HFFc6 (cell line): ENCODE data around the gene SPATA46. TPM values are rescaled to one million over a fixed set of nuclear protein-coding genes. Genes with fewer than 3 reads are reported as not detected.

ENCODE experiments used
- DNase-seq: peaks from one replicate; pipeline ENCODE4 v3.0.0-alpha.2; 2018
- H3K27ac Mint-ChIP-seq: 2 replicates; pipeline ENCODE4 v1.8.0; 2020; ENCODE audit warnings: mild to moderate bottlenecking, mixed read lengths
- H3K27me3 Mint-ChIP-seq: 2 replicates; pipeline ENCODE4 v1.8.0; 2021; ENCODE audit warnings: mild to moderate bottlenecking, moderate library complexity, mixed read lengths; ENCODE audit not compliant: insufficient read depth
- H3K36me3 Mint-ChIP-seq: 2 replicates; pipeline ENCODE4 v1.8.0; 2021; ENCODE audit warnings: low read depth, mixed read lengths
- H3K4me1 Mint-ChIP-seq: 2 replicates; pipeline ENCODE4 v1.8.0; 2020; ENCODE audit warnings: low read depth, mixed read lengths
- H3K4me3 Mint-ChIP-seq: 2 replicates; pipeline ENCODE4 v1.8.0; 2020; ENCODE audit warnings: mild to moderate bottlenecking, moderate library complexity, mixed read lengths
- H3K9me3 Mint-ChIP-seq: 2 replicates; pipeline ENCODE4 v1.8.0; 2020; ENCODE audit warnings: mild to moderate bottlenecking, mixed read lengths
- total RNA-seq, 6 experiments: library from RNA; stranded (reverse); fragmentation: NEBNext Ultra II Directional; extraction: Animal tissue kit (Norgen Biotek cat#: 25700); gene quantifications; 2 replicates in 1 of 6; 3 replicates in 5 of 6; pipeline ENCODE4 v1.2.3, GENCODE V29; 2021
- TF ChIP-seq, protein P1 (sequence below): fragments of 200-600 bp; sonication (generic); IDR thresholded peaks from 2 replicates; pipeline ENCODE4 v1.5.0; 2021; ENCODE audit warnings: antibody characterized with exemption, mild to moderate bottlenecking

SPATA46 gene
- total RNA-seq, 6 experiments from 2014 or later = not detected

GRCh38 chr1:162385702-162386101 is 9.0 kb upstream of the SPATA46 start:
- TF ChIP-seq, protein P1, sequence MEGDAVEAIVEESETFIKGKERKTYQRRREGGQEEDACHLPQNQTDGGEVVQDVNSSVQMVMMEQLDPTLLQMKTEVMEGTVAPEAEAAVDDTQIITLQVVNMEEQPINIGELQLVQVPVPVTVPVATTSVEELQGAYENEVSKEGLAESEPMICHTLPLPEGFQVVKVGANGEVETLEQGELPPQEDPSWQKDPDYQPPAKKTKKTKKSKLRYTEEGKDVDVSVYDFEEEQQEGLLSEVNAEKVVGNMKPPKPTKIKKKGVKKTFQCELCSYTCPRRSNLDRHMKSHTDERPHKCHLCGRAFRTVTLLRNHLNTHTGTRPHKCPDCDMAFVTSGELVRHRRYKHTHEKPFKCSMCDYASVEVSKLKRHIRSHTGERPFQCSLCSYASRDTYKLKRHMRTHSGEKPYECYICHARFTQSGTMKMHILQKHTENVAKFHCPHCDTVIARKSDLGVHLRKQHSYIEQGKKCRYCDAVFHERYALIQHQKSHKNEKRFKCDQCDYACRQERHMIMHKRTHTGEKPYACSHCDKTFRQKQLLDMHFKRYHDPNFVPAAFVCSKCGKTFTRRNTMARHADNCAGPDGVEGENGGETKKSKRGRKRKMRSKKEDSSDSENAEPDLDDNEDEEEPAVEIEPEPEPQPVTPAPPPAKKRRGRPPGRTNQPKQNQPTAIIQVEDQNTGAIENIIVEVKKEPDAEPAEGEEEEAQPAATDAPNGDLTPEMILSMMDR = no peak
- Mint-ChIP-seq H3K9me3 (no peaks in the 10 kb centered on the region), H3K36me3 (no peaks in the 10 kb centered on the region), H3K4me1 (peaks cover 12% of the 10 kb centered on the region), H3K27ac (no peak overlapping the region), H3K27me3 (peaks cover 47% of the 10 kb centered on the region), H3K4me3 (no peak overlapping the region)
- DNase-seq = no peak

GRCh38 chr1:162385280-162385623 is 8.6 kb upstream of the SPATA46 start:
- no peak overlapping the region for H3K27ac Mint-ChIP-seq
- no peak for DNase-seq
- peaks cover 12% of the 10 kb centered on the region for H3K4me1 Mint-ChIP-seq
- no peaks in the 10 kb centered on the region for H3K36me3 Mint-ChIP-seq
- peaks cover 45% of the 10 kb centered on the region for H3K27me3 Mint-ChIP-seq
- H3K9me3 Mint-ChIP-seq = no peaks in the 10 kb centered on the region
- H3K4me3 Mint-ChIP-seq = no peak overlapping the region
- TF ChIP-seq, protein P1 = no peak

GRCh38 chr1:162384601-162385279 is 8.1 kb upstream of the SPATA46 start:
- no peak for DNase-seq
- H3K36me3 Mint-ChIP-seq = no peaks in the 10 kb centered on the region
- no peak overlapping the region for H3K27ac Mint-ChIP-seq
- H3K9me3 Mint-ChIP-seq = no peaks in the 10 kb centered on the region
- peaks cover 12% of the 10 kb centered on the region for H3K4me1 Mint-ChIP-seq
- H3K4me3 Mint-ChIP-seq = no peak overlapping the region
- H3K27me3 Mint-ChIP-seq = peaks cover 43% of the 10 kb centered on the region
- TF ChIP-seq, protein P1 = no peak

- Mint-ChIP-seq H3K9me3 (no peaks in the 10 kb centered on the region), H3K4me3 (no peak overlapping the region), H3K36me3 (no peaks in the 10 kb centered on the region), H3K27me3 (peaks cover 38% of the 10 kb centered on the region), H3K4me1 (peaks cover 6% of the 10 kb centered on the region), H3K27ac (no peak overlapping the region)
- TF ChIP-seq, protein P1 = no peak
- DNase-seq = no peak
These were observed 7.5 kb upstream of the SPATA46 start for GRCh38 chr1:162384116-162384515.

DNA sequence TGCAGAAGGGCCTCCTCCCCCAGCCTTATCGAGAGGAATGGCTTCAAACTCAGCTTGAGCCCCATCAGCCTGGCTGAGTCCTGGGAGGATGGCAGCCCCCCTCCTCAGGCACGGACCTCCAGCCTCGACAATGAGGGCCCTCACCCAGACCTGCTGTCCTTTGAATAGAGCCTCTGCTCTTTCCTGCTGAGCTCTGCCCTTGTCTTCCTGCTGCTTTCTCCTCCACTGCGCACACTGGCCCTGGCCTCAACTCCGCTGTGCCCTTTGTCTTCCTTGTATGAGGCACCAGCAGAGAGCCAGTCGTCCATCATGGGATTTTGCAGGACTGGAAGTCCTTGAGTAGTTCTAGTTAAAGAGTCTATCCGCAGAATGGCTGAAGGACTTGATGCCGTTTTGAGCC is 6.9 kb upstream of the SPATA46 start:
- no peak overlapping the region for H3K27ac Mint-ChIP-seq
- TF ChIP-seq, protein P1 = no peak

More for the DNA sequence above, 6.9 kb upstream of the SPATA46 start:
- Mint-ChIP-seq H3K4me1 (peaks cover under 1% of the 10 kb centered on the region; the same call in 1 of the 2 replicates), H3K36me3 (no peaks in the 10 kb centered on the region), H3K9me3 (no peaks in the 10 kb centered on the region), H3K27me3 (peaks cover 32% of the 10 kb centered on the region), H3K4me3 (no peak overlapping the region)
- DNase-seq = no peak
